Measurements from ENCODE around the gene CISD1. TPM values are rescaled to one million over a fixed set of nuclear protein-coding genes. Genes with fewer than 3 reads are reported as not detected.

Gene CISD1
- total RNA-seq, 4 donors from 2014 or later: 19.0 to 93.5 (median 50.6) TPM

- no peaks in the 10 kb centered on the region for H3K36me3 ChIP-seq
- no peak for DNase-seq
- peaks cover 0 to 10% (median 0%) of the 10 kb centered on the region in 4 donors for H3K4me1 ChIP-seq
- TF ChIP-seq POLR2A (IDR thresholded peaks at IDR 0.05): no peak
- no peak for TF ChIP-seq CTCF (IDR thresholded peaks at IDR 0.05)
- no peak overlapping the region for H3K4me3 ChIP-seq
- H3K9me3 ChIP-seq: no peaks in the 10 kb centered on the region
- no peak overlapping the region for H3K27ac ChIP-seq
- H3K27me3 ChIP-seq: no peaks in the 10 kb centered on the region
Observed at GRCh38 chr10:58331646-58332045, 62.7 kb downstream of the CISD1 start.

GRCh38 chr10:58334817-58335305 is 65.9 kb downstream of the CISD1 start, which contains the start of gene UBE2D1:
UBE2D1 (plus strand) TSS chr10:58335006; CDS start chr10:58335202, 196 bp downstream.
- Histone ChIP-seq H3K27ac (peak within 1 kb of the TSS; percentile 74 to 86 (median 82)), H3K4me1 (peaks cover 0 to 10% (median 0%) of the 10 kb centered on the region in 4 donors), H3K4me3 (peak within 1 kb of the TSS; percentile 73 to 88 (median 86)), H3K9me3 (no peaks in the 10 kb centered on the region), H3K27me3 (no peaks in the 10 kb centered on the region), H3K36me3 (no peaks in the 10 kb centered on the region)
- peak; percentile 95 to 96 for TF ChIP-seq POLR2A (IDR thresholded peaks at IDR 0.05)
- peak in 2 of 6 experiments; percentile 28 to 31 for TF ChIP-seq CTCF (IDR thresholded peaks at IDR 0.05)
- peak; percentile 87 to 95 (median 93) for DNase-seq

- Histone ChIP-seq H3K27ac (peak overlapping the region; percentile 74 to 86 (median 82)), H3K27me3 (no peaks in the 10 kb centered on the region), H3K9me3 (no peaks in the 10 kb centered on the region), H3K36me3 (no peaks in the 10 kb centered on the region), H3K4me1 (peaks cover 0 to 10% (median 0%) of the 10 kb centered on the region in 4 donors), H3K4me3 (peak overlapping the region; percentile 73 to 88 (median 86))
- DNase-seq: peak in 2 of 3 donors; percentile 25 to 59
- no peak for TF ChIP-seq CTCF (IDR thresholded peaks at IDR 0.05)
- TF ChIP-seq POLR2A (IDR thresholded peaks at IDR 0.05): no peak
Observed at GRCh38 chr10:58335306-58336005, 66.5 kb downstream of the CISD1 start.

- no peaks in the 10 kb centered on the region for H3K9me3 ChIP-seq
- no peaks in the 10 kb centered on the region for H3K27me3 ChIP-seq
- DNase-seq: no peak
- TF ChIP-seq CTCF (IDR thresholded peaks at IDR 0.05) (no peak), POLR2A (IDR thresholded peaks at IDR 0.05) (no peak)
- H3K27ac ChIP-seq: no peak overlapping the region
- H3K4me3 ChIP-seq: peak overlapping the region in 2 of 4 donors; percentile 84 to 87
- H3K36me3 ChIP-seq: no peaks in the 10 kb centered on the region
- H3K4me1 ChIP-seq: peaks cover 0 to 10% (median 0%) of the 10 kb centered on the region in 4 donors
Observed at GRCh38 chr10:58336242-58336641, 67.3 kb downstream of the CISD1 start.

Other genes with a start within 250 kb of the CISD1 start
- gene IPMK, start 1.3 kb upstream of the CISD1 start, total RNA-seq: 10 to 100 TPM; 10.7 to 40.3 (median 19.0) TPM
- 10 to 100 TPM in 1 of 4 donors, 1 to 10 TPM in 3; 3.5 to 11.9 (median 9.6) TPM for gene UBE2D1, start 65.8 kb downstream of the CISD1 start, total RNA-seq
- gene TFAM, start 116.2 kb downstream of the CISD1 start, total RNA-seq: 10 to 100 TPM; 12.8 to 17.0 (median 15.2) TPM
- gene BICC1, start 243.7 kb downstream of the CISD1 start, total RNA-seq: 10 to 100 TPM in 1 of 4 donors, 1 to 10 TPM in 3; 1.1 to 19.0 (median 2.6) TPM

Data from Peyer's patch (tissue), 4 donors.